GM12878 (cell line): ENCODE results near the gene HES2. TPM values are rescaled to one million over a fixed set of nuclear protein-coding genes. Genes with fewer than 3 reads are reported as not detected.

ENCODE experiments used
- CHD4 ChIP-seq: fragments of 200-600 bp; sonication (generic); IDR thresholded peaks from 2 replicates; pipeline ENCODE4 v1.6.1; 2016; ENCODE audit warnings: mild to moderate bottlenecking
- FOS ChIP-seq: IDR thresholded peaks from 3 replicates; pipeline ENCODE4 v1.6.1; 2011; ENCODE audit warnings: borderline replicate concordance; ENCODE audit not compliant: insufficient read length; ENCODE audit errors: extremely low read depth
- PAX5 ChIP-seq: IDR thresholded peaks from 2 replicates; pipeline ENCODE4 v1.6.1; 2011; ENCODE audit warnings: low read depth, low read length, borderline replicate concordance
- polyA plus RNA-seq, 11 experiments: library from polyadenylated mRNA; depleted of rRNA in 4 of 11; unstranded in 6 of 11; stranded (reverse) in 5 of 11; fragments of >200 nt; fragmentation: Nextera tagmentation in 4 of 11; fragmentation: Illumina TruSeq in 1 of 11; extraction: Ambion mirVana in 4 of 11; extraction: Trizol in 1 of 11; gene quantifications; 1 replicate in 1 of 11; 2 replicates in 10 of 11; pipeline versions ENCODE4 v1.2.1 to v1.2.3, GENCODE V29; 2011 to 2016; ENCODE audit warnings: inconsistent platforms in 2 of 11, missing spikeins in 2 of 11, low read depth in 1 of 11
- total RNA-seq, 4 experiments: library from RNA; depleted of rRNA in 3 of 4; stranded (reverse); fragments of >200 nt in 3 of 4; fragmentation: Illumina TruSeq in 1 of 4; extraction: Trizol in 1 of 4; gene quantifications; 2 replicates each; pipeline versions ENCODE4 v1.2.1 to v1.2.3, GENCODE V29; 2013 to 2021
- TF ChIP-seq, protein P1 (sequence below): fragments of 450-650 bp; IDR thresholded peaks from 2 replicates; pipeline ENCODE4 v1.6.1; 2017; ENCODE audit warnings: mild to moderate bottlenecking, moderate library complexity
- TF ChIP-seq, protein P2 (sequence below): fragments of 450-650 bp; IDR thresholded peaks from 2 replicates; pipeline ENCODE4 v1.6.1; 2018; ENCODE audit warnings: borderline replicate concordance, mild to moderate bottlenecking; ENCODE audit not compliant: partially characterized antibody

Gene HES2
- total and polyA plus RNA-seq, 10 of the 15 experiments (the other 5 are each of a cell fraction or from before 2014, with no cell fraction given) = 0.13 to 2.0 (median 0.26) TPM

DNA sequence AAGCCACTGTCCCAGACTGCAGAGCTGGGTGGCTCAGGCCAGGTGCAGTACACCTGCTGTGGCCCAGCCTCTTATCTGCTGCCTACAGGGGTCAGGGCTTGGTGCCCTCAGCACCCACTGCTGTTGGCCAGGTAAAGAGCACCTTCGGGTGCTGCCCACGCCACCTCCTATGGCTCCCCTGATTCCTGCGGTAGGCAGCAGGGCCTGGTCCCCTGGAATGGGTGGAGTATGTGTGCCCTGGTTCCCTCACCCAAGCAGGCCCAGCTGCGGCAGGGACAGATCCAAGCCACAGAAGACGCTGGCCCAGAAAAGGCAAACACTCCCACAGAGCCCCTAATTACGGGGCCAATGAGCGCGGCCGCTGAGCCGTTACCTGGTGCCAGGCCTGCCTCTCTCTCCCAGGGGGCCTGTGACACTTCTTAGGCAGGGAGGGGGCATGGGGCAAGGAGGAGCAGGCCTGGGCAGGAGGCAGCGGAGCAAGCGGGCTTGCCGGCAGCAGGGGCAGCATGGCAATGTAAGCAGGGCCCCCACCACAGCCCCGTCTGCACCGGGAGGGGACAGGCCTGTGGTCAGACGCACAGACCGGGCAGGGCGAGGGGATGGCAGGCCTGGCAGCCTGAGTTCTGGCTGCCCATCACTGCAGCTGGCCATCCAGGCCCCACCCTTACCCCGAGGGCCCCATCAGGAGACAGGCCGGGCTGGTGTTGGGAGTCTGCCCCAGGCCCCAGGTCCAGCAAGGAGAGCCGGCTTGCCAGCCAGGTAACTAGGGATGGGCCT lies 23.8 kb upstream of the HES2 start (continued):
- TF ChIP-seq, protein P1, sequence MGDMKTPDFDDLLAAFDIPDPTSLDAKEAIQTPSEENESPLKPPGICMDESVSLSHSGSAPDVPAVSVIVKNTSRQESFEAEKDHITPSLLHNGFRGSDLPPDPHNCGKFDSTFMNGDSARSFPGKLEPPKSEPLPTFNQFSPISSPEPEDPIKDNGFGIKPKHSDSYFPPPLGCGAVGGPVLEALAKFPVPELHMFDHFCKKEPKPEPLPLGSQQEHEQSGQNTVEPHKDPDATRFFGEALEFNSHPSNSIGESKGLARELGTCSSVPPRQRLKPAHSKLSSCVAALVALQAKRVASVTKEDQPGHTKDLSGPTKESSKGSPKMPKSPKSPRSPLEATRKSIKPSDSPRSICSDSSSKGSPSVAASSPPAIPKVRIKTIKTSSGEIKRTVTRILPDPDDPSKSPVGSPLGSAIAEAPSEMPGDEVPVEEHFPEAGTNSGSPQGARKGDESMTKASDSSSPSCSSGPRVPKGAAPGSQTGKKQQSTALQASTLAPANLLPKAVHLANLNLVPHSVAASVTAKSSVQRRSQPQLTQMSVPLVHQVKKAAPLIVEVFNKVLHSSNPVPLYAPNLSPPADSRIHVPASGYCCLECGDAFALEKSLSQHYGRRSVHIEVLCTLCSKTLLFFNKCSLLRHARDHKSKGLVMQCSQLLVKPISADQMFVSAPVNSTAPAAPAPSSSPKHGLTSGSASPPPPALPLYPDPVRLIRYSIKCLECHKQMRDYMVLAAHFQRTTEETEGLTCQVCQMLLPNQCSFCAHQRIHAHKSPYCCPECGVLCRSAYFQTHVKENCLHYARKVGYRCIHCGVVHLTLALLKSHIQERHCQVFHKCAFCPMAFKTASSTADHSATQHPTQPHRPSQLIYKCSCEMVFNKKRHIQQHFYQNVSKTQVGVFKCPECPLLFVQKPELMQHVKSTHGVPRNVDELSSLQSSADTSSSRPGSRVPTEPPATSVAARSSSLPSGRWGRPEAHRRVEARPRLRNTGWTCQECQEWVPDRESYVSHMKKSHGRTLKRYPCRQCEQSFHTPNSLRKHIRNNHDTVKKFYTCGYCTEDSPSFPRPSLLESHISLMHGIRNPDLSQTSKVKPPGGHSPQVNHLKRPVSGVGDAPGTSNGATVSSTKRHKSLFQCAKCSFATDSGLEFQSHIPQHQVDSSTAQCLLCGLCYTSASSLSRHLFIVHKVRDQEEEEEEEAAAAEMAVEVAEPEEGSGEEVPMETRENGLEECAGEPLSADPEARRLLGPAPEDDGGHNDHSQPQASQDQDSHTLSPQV = no peak
- no peak for TF ChIP-seq PAX5
- no peak for TF ChIP-seq CHD4
- TF ChIP-seq, protein P2, sequence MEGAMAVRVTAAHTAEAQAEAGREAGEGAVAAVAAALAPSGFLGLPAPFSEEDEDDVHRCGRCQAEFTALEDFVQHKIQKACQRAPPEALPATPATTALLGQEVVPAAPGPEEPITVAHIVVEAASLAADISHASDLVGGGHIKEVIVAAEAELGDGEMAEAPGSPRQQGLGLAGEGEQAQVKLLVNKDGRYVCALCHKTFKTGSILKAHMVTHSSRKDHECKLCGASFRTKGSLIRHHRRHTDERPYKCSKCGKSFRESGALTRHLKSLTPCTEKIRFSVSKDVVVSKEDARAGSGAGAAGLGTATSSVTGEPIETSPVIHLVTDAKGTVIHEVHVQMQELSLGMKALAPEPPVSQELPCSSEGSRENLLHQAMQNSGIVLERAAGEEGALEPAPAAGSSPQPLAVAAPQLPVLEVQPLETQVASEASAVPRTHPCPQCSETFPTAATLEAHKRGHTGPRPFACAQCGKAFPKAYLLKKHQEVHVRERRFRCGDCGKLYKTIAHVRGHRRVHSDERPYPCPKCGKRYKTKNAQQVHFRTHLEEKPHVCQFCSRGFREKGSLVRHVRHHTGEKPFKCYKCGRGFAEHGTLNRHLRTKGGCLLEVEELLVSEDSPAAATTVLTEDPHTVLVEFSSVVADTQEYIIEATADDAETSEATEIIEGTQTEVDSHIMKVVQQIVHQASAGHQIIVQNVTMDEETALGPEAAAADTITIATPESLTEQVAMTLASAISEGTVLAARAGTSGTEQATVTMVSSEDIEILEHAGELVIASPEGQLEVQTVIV = no peak
- TF ChIP-seq FOS = no peak
